Panc1 (cell line): ENCODE measurements around the gene SHB. TPM values are rescaled to one million over a fixed set of nuclear protein-coding genes. Genes with fewer than 3 reads are reported as not detected.
"Not testable (repeated sequence)": the region's sequence is repeated elsewhere in the genome, so short reads cannot be mapped to it uniquely, and the experiment has no call there.

Experiments
- ATAC-seq: fragments of 200-7000 bp; cut with Tn5 transposase; 2 replicates; pipeline ENCODE4 v1.9.1; 2020; ENCODE audit warnings: mild to moderate bottlenecking, moderate library complexity
- BruUV-seq: library from RNA; stranded (reverse); fragments of 400-500 nt; replicated peaks from 2 replicates; lab custom pipeline; 2021; lab: Mats Ljungman, UMichigan
- CTCF ChIA-PET: fragments of 300-600 bp; sonication (Branson Sonifier 250); formaldehyde crosslinking; loops from one replicate; lab custom pipeline; 2022; ENCODE audit warnings: antibody characterized with exemption; lab: Charles Lee
- POLR2A ChIA-PET: fragments of 300-600 bp; sonication (Branson Sonifier 250); formaldehyde crosslinking; loops from one replicate; lab custom pipeline; 2022; ENCODE audit warnings: antibody characterized with exemption; lab: Charles Lee
- DNase-seq: peaks from one replicate; pipeline ENCODE4 v3.0.0-alpha.2; 2010; ENCODE audit warnings: low read depth, low spot score
- H3K27ac ChIP-seq: 2 replicates; pipeline ENCODE4 v1.5.1; 2011; ENCODE audit warnings: mild to moderate bottlenecking, low read length, inconsistent platforms
- H3K27me3 ChIP-seq: fragments of 200-500 bp; sonication (Bioruptor generic); 2 replicates; pipeline ENCODE4 v1.6.0; 2014; ENCODE audit warnings: low read length, inconsistent platforms; ENCODE audit not compliant: control insufficient read depth, insufficient read depth
- H3K36me3 ChIP-seq: fragments of 200-500 bp; sonication (Bioruptor generic); 2 replicates; pipeline ENCODE4 v1.5.1; 2014; ENCODE audit warnings: inconsistent platforms, mild to moderate bottlenecking, low read length, moderate library complexity; ENCODE audit not compliant: control insufficient read depth, insufficient read depth
- H3K4me1 ChIP-seq: 2 replicates; pipeline ENCODE4 v1.5.1; 2011; ENCODE audit warnings: inconsistent platforms, mild to moderate bottlenecking, low read length, moderate library complexity; ENCODE audit not compliant: control insufficient read depth, insufficient read depth
- H3K4me3 ChIP-seq, 2 experiments: 2 replicates each; pipeline ENCODE4 v1.5.1; 2011 to 2012; ENCODE audit warnings: low read depth in 2 of 2, low read length in 2 of 2, mild to moderate bottlenecking in 2 of 2, inconsistent platforms in 1 of 2, moderate library complexity in 1 of 2
- H3K9me3 ChIP-seq: fragments of 200-500 bp; sonication (Bioruptor generic); 2 replicates; pipeline ENCODE4 v1.5.1; 2014; ENCODE audit warnings: low read depth, mild to moderate bottlenecking, inconsistent platforms, low read length, moderate library complexity; ENCODE audit not compliant: control insufficient read depth, insufficient read depth
- CTCF ChIP-seq: fragments of 450-650 bp; IDR thresholded peaks from 2 replicates; pipeline ENCODE4 v1.5.1; 2017; ENCODE audit warnings: mild to moderate bottlenecking
- POLR2AphosphoS5 ChIP-seq: IDR thresholded peaks from 2 replicates; pipeline ENCODE4 v1.6.1; 2012; ENCODE audit warnings: mild to moderate bottlenecking, low read depth, low read length, moderate library complexity
- REST ChIP-seq, 2 experiments: IDR thresholded peaks; 2 replicates each; pipeline ENCODE4 v1.6.1; 2011 to 2012; ENCODE audit warnings: low read depth in 2 of 2, control low read depth in 1 of 2, low read length in 1 of 2, mild to moderate bottlenecking in 1 of 2, moderate library complexity in 1 of 2; ENCODE audit not compliant: insufficient read depth in 1 of 2
- SIN3A ChIP-seq: IDR thresholded peaks from 2 replicates; pipeline ENCODE4 v1.6.1; 2012; ENCODE audit warnings: low read depth, mild to moderate bottlenecking, low read length, moderate library complexity, borderline replicate concordance; ENCODE audit not compliant: insufficient read depth
- TCF7L2 ChIP-seq: IDR thresholded peaks from 2 replicates; pipeline ENCODE4 v1.6.1; 2011; ENCODE audit warnings: mild to moderate bottlenecking, low read depth, low read length, inconsistent platforms
- in situ Hi-C: cut with HindIII; loops from 2 replicates; pipeline ENCODE4 v1.10.0; 2016; ENCODE audit warnings: low sequenced_read_pairs, low pct_unique_long_range_greater_than_20kb
- intact Hi-C: fragments of 100-400 bp; cut with micrococcal nuclease; formaldehyde crosslinking; loops from one replicate; pipeline ENCODE4 v1.10.0; 2022; ENCODE audit not compliant: unreplicated experiment
- total RNA-seq: library from RNA; stranded (reverse); gene quantifications from one replicate; pipeline ENCODE4 v1.2.1, GENCODE V29; 2021; ENCODE audit not compliant: unreplicated experiment

SHB gene
- total RNA-seq, 1 experiment from 2014 or later: 59.9 TPM

GRCh38 chr9:37891042-37891441, 178.0 kb downstream of the SHB start:
- H3K27ac ChIP-seq, H3K27me3 ChIP-seq, ATAC-seq, CTCF ChIA-PET, in situ Hi-C loops, H3K4me1 ChIP-seq, BruUV-seq, H3K9me3 ChIP-seq, H3K36me3 ChIP-seq, POLR2A ChIA-PET, DNase-seq, H3K4me3 ChIP-seq: not testable (repeated sequence)
- intact Hi-C loops: loop anchor here (10.0 kb wide), 1 partner anchor 504 kb away; the partner anchor contains the start of gene ALDH1B1

GRCh38 chr9:37889536-37889935, 179.5 kb downstream of the SHB start:
- no peak for ATAC-seq
- POLR2A ChIA-PET: no interaction called here
- Histone ChIP-seq H3K36me3 (peaks cover 6% of the 10 kb centered on the region), H3K9me3 (no peaks in the 10 kb centered on the region), H3K4me1 (no peaks in the 10 kb centered on the region), H3K27me3 (no peaks in the 10 kb centered on the region), H3K27ac (no peak overlapping the region), H3K4me3 (no peak overlapping the region)
- TF ChIP-seq POLR2AphosphoS5 (no peak), CTCF (no peak), SIN3A (no peak), TCF7L2 (no peak), REST (IDR thresholded peaks at IDR 0.05; ENCODE audit: insufficient read depth in 1 of 2, low read depth in 2 of 2, low read length in 1 of 2) (no peak)
- BruUV-seq: no TSS peak
- DNase-seq: no peak
- intact Hi-C loops (no loop called here), in situ Hi-C loops (no loop called here)
- CTCF ChIA-PET: no interaction called here

GRCh38 chr9:37887977-37888583, 180.9 kb downstream of the SHB start:
- CTCF ChIA-PET, H3K4me3 ChIP-seq, intact Hi-C loops, DNase-seq, H3K9me3 ChIP-seq, in situ Hi-C loops, H3K36me3 ChIP-seq, H3K27ac ChIP-seq, H3K27me3 ChIP-seq, ATAC-seq, POLR2A ChIA-PET, H3K4me1 ChIP-seq: not testable (repeated sequence)
- TSS peak; percentile 20 for BruUV-seq
